Islet of Langerhans (tissue), 1 donor: Measurements from ENCODE around the gene KNOP1.

Experiments
- FAIRE-seq: peaks from one replicate; lab custom pipeline; 2011; peaks lifted over from hg19 to GRCh38; lab: Jason Lieb, UNC

KNOP1 gene

DNA sequence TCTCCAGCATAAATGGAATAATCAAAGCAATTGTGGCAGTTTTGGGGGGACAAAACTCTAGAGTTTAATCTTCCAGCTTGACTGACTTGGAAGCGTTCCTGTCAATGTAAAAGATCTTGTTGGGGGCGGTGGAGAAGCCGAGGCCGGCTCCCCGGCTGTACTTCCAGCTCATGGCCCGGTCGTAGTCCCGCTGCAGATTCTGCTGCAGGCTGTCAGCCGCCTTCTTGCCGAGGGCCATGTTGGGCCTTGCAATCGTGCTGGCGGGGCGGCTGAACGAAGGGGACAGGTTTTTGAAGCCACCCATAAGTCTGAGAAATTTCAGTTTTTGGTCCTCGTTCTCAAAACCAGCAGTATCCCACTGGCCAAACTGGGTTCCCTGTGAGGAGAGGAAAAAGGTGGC is 11.2 kb downstream of the KNOP1 start:
- FAIRE-seq: no peak

DNA sequence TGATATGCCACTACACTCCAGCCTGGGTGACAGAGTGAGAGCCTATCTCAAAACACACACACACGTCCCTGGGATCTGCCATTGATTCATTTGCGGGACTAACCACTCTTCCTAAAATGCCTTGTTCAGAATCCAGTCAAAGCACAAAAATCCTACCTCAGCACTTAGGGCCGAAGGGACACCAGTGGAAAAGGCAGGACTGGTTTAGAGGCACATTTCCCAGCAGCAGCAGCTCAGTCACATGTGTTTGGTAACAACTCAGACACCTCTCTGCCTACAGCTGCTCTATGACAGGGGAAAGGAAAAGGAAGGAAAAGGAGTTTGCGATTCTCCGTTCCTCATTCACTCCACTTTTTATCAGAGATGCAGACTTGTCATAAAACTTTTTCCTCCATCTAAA is 12.2 kb downstream of the KNOP1 start:
- no peak for FAIRE-seq

DNA sequence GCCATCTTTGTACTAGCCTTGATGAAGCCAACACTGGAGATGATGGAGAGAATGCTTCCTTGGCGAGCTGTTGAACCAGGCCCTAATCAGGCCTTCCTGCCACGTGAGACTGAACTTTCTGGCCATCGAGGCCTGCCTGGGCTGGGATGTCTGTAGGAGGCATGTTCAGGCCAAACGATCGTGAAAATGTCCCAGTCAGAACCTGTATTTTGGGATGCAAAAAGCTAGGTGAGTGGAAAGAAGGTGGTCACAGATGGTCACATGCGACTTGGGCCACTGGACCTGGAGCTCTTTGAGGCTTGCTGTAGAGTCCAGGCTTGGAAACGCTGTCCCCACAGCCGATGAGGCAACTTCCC is 12.9 kb downstream of the KNOP1 start:
- FAIRE-seq: no peak

DNA sequence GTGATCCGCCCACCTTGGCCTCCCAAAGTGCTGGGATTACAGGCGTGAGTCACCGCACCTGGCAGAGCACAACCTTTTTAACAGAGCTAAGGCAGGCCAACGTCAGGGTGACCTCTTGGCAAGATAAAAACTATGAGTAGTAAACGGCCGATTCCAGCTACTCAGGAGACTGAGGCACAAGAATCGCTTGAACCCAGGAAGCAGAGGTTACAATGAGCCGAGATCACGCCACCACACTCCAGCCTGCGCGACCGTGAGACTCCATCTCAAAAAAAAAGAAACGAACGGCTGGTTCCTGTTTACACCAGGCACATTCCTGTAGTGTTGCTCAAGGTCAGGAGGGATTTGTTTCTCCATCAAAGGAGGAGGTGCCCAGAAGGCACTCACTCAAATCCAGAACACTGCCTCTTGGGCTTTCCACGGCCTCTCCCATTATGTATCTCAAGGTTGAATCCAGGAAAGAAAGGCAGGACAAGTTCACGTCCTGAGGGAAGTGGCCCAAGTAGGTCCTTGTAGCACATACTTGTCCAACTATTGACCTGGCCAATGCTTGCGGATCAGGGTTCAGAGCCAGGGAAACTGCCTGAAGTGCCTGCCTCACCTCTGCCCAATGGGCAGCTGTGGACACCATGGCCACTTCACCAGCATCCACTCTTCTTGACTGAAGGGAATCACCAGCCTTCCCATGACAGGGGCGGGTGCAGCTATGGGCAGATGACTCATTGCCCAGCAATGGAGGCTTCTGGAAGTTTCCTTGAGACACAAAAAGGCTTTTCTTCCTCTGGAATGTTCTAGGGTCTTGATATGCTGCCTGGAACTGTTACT is 13.5 kb downstream of the KNOP1 start:
- no peak for FAIRE-seq

DNA sequence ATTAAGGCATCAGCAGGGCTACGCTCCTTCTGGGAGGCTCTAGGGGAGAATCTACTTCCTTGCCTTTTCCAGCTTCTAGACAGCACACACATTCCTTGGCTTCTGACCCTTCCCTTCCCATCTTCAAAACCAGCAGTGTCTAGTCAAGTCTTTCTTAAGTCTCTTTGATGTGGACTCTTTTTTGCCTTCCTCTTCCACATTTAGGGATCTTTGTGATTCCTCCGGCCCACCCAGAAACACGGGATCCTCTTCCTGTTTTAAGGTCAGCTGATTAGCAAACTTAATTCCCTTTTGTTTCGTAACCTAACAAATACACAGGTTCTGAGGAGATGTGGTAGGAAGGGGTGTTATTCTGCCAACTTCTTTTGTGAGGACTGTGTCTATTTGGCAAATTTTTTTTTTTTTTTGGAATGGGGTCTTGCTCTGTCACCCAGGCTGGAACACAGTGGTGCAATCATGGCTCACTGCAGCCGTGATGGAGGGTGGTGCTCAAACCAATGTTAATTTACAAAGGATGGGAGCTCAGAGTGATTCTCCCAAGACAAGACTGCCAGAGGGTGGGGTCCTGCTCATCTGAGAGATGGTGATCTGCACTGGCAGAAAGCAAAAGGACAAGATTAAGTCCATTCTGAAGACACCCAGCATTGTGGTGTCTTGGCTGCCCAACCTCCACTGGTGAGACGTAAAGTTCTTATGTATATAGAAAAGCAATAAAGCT is 14.7 kb downstream of the KNOP1 start:
- FAIRE-seq: no peak

DNA sequence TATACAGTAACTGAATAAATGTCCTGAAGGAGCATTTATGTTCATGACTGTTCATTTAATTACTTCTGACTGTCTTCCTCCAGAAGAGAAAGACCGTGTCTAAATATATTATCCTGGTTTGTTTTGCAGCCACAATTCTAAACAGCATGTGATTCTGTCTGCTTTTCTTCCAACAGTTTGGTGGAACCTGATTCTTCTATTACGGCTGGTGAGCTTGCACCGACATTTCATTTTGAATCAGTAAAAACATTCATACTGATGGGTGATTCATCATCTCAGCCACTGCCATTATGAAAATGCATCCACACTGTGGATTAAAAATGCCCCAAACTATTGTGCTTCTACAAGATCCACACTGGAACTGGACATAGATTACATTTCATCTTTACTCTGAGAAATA is 16.9 kb downstream of the KNOP1 start:
- FAIRE-seq: no peak

DNA sequence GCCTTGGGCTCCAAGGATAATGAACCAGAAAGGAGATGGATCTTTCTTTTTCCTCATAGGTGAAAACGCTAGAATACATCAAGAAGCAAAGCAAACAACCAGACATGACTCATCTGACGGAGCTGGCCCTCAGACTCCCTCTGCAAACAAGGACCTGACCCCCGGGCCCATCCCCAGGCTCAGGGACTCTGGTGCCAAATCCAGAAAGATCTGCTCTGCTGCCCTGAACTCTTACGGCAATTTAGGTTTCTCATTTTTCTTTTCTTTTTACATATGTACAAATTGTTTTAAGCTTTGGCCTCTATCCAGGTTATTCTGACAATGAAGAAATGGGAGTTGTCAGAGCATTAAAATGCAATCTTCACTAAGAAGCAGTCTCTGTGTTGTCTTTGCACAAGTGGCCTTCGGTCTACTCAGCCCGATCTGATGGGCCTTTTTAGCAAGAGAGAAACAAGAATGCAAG is 17.7 kb downstream of the KNOP1 start:
- FAIRE-seq: peak; percentile 68

DNA sequence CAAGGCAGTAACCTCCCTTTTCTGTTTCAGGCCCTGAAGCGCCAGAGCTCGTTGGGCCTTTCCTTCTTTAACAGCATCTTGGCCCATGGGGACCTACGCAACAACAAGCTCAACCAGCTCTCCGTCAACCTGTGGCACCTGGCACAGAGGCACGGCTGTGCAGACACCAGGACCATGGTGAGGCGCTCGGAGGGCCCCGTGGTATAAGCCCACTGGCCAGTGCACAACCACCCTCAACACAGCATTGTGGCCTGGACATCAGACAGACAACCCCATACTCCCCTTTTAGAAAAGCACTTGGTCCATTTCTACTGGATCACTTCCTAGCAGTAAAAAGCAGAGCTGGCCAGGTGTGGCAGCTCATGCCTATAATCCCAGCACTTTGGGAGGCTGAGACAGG is 18.6 kb downstream of the KNOP1 start:
- no peak for FAIRE-seq

DNA sequence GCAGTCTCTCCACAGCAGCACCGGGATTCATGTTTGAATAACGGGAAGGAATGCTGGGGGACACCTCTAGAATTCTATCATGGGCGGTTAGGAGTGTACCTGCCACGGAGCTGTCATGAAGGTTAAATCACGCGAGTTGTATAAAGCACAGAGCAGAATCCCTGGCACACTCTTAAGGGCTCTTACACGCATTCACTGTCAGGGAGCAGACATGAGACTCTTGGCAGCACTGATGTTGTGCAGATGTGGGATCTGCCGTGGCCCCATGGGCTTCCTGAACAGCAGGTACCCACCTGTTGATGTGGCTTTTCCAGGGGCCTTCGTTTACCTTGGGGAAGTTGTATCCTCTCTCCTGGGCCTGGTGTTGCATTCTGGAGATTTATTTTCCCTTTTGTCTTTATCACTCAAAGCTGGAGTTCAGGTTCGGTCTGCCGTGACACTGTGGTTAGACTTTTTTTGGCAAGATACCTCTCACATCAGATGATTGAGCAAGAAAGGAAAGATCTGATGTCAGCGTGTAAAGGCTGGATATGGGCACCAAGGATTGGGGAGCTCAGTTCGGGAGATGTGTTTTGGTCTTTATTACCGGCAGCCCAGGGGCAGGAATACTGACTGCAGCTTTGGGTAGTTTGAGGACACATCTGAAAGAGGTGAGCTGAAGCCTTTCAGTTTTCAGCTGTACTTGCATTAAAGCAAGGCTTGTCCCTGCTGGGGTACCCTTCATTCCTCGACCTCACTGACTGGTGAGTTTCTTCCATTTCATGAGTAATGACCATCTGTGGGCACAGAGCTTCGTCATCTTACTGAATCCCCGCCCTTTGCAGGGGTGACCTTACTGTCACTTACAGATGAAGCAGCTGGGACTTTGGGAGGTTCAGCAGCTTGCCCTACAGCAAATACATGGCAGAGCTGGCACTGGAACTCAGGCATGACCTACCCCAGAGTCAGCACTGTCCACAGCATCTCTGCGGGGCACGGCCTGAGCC is 19.3 kb downstream of the KNOP1 start:
- no peak for FAIRE-seq

DNA sequence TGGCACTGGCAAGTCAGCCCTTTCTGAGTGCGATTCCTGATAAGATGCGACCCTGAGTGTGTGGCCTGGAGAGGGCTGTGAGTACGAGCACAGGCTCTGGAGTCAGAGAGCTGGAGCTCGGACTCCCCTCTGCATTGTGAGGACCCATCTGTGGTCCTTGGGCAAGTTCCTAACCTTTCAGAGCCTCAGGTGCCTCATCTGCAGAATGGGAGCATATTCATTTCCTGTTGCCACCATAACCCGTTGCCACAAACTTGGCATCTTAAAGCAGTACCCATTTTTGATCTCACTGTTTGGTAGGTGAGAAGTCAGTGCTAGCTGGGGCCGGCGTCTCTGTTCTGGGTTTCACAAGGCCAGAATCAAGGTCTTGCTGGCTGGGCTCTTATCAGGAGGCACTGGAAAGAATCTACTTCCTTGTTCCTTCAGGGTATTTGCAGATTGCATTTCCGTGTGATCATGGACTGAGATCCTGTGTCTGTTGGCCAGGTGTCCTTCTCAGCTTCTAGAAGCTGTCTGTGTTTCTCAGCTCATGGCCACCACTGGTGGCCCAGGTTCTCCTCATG is 20.2 kb downstream of the KNOP1 start:
- no peak for FAIRE-seq

DNA sequence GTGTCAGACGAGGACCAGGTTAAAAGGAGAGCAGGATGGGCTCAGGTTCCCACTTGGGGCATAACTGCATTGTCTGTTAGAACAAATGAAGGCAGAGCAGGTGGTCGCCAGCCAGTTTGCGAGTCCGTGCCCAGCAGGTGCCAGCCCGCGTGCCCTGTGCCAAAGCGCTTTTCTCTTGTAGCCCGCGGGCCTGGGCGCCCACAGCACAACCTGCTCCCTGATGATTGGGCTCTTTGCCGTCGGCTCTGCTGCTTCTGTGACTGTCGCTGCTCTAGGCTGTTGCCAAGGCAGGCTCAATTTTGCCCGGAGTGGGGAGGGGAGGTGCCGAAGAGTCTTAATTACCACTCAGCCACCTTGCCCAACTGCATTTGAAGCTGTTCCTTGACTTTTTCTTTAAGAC is 21.1 kb downstream of the KNOP1 start:
- no peak for FAIRE-seq

DNA sequence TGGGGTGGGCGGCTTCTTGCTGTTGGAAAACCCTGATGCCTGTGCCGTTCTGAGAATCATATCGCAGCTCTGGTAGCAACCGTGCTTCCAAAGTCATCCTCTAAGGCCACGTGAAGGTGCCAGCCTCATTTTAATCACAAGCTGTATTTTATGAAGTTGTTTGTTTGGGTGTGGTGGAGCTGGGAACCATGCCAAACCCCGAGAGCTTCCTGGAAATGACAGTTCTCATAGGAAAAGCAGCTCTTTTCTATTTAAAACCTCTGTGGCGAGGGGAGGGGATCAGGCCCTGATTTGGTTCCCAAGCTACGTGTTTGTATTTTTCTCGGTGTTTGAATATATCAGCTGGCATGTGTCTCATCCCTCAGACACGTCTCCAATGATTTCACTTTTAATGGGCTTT is 21.7 kb downstream of the KNOP1 start:
- peak; percentile 9 for FAIRE-seq

DNA sequence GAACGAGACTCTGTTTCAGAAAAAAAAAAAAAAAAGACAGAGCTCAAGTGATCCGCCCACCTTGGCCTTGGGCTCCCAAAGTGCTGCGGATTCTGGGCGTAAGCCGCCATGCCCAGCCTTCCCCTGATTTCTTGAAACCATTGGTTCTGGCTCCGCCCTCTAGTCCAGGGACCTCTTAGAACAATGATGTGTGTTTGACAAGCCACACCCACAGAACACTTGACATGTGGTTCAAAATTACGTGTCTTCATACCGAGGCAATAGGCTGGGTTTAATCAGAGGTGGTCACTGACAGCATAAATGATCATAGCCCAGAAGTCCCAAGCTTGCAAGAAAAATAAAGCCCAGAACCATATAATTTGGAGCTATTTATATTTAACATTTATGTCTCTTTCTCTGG is 23.0 kb downstream of the KNOP1 start:
- no peak for FAIRE-seq

DNA sequence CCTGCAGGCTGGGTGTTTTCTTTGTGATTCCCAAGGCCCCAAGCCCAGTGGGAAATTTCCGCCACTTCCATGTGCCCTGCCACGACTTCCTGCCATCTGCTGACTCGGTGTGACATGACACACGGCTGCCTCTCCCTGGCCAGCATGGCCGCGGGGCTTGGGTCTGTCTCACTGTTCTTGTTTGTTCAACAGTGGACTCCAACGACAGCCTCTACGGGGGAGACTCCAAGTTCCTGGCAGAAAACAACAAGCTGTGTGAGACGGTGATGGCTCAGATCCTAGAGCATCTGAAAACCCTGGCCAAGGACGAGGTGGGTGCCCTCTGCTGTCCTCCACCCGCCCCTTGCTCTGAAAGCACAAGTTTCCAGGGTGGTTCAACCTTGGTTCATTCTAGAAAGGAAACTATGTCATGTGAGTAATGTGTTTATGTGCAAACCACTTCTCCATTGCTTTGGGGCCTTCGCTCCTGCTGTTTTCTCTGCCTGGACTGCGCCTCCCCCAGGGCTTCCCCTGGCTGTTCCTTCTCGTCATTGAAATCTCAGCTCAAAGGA is 26.8 kb downstream of the KNOP1 start:
- no peak for FAIRE-seq

DNA sequence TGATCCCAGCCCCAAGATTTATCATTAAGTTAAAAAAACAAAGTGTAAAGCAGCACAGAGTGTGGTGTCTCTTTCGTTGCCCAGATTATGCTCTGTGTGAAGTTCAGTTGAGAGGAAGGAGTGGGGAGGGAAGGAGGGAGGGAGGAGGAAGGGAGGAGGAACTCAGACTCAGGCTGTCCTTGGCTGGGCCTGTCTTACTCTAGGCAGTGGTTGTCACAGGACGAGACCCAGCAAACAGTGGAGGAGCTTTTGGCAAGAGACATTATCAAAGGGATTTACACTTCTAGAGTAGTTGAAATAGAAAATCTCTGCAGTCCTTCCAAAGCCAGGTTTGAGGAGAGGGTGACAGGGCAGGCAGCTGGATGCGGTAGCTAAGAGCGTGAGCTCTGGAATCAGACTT is 27.8 kb downstream of the KNOP1 start:
- no peak for FAIRE-seq

DNA sequence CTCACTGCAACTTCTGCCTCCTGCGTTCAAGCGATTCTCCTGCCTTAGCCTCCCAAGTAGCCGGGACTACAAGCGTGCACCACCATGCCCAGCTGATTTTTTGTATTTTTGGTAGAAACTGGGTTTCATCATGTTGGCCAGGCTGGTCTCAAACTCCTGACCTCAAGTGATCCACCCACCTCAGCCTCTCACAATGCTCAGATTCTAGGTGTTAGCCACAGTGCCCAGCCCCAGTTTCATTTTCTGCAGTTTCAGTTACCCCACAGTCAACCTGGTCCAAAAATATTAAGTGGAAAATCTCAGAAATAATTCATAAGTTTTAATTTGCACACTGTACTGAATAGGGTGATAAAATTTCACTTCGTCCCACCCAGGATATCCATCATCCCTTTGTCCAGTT is 28.7 kb downstream of the KNOP1 start:
- FAIRE-seq: no peak

DNA sequence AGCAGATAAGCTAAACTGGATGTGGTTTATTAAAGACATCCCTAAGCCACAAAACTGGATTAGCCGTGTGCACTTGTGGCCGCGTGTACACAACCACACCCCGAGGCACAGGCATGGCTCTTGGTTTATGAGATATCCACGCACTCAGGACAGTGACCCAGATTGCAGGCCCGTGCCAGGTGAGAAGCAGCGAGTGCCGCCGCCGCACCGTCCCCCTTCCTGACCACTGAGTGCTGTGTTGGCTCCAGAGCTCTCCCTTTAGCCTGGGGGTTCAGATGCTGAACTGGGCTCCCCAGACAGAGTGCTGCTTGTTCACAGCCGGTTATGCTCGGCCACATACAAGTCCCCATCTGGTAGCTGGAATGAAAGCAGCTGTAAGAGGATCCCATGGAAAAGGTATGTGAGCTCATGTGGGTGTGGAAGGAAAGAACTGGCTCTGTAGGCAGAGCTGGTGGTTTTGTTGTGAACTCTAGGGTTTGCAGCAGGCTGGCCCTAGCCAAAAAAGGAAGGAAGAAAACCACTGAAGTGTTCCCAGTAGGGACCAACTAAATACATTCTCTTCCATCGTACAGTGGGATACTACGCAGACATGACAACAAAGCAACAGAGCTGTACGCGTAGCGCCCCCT is 29.5 kb downstream of the KNOP1 start:
- no peak for FAIRE-seq

DNA sequence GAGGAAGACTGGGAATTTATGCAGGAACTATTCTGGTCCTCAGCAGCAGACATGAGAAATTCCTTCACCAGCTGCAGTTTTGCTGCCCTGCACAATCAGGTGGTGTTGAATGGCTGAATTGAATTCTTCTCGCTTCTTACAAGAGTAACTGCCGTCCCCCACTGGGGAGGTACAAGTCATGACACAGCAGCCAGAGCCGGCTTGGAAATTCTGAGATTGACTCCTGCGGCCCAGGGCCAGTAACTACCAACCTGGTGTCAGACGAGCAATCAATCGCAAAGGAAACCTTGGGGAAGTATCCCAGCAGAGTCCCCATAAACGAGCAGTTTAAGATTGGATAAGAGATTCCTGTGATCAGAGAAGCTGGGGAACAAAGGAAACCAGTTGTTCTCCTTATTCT is 30.7 kb downstream of the KNOP1 start:
- FAIRE-seq: no peak

DNA sequence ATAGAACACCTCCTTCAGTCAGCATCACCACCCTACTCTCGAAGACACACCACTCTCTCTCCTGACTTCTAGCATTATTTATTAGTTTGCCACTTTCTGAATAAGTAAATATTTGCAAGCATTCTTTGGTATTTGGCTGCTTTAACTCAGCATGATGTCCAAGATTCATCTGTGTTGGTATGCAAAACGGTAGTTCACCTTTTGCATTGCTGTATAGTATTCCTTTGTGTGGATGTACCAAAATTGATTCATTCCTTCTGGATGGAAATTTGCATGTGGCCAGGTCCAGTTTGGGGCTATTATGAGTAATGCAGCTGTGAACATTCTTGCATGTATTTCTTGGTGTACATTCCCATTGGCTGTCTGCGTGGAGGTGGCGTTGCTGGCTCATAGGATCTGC is 32.9 kb downstream of the KNOP1 start:
- no peak for FAIRE-seq

DNA sequence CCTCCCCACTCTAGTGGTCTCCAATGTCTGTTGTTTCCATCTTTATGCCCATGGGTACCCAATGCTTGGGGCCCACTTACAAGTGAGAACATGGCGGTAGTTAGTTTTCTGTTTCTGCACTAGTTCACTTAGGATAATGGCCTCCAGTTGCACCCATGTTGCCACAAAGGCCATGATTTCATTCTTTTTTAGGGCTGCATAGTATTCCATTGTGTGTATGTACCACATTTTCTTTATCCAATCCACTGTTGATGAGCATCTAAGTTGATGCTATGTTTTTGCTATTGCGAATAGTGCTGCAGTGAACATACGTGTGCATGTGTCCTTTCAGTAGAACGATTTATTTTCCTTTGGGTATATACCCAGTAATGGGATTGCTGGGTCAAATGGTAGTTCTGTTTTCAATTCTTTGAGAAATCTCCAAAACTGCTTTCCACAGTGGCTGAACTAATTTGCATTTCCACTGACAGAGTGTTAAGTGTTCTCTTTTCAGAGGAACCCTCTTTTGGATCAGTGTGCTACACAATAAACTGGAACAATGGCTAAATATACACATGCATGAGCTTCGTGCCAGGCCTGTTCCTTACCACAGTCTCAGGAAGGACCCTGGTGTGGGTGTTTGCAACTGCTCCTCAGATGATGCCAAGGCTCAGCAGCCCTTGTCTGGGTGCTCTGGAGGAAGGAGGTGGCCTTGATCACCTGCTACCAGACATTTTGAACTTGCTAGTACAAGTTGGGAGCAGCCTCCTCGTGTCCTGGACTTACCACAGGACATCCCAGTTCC is 34.4 kb downstream of the KNOP1 start:
- no peak for FAIRE-seq

DNA sequence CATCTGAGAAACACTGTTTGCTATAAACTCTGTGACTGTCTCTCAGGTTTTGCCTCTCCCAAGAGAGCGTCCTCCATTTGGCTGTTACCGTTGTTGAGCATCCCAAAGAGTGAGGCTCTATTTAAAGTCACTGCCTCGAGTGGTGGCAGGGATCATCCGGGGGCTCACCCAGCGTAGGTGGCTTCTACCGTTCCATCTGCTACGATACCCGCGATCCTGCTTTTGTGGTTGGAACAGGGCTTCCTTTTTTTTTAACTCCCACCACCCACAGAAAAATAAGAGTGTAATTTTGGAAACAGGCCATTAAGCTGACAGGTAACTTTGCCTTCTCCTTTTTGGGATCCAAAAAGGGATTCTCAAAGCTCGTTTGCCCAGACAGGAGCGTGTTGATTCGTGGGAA is 36.4 kb downstream of the KNOP1 start:
- FAIRE-seq: no peak
